Adrenal gland (tissue), 5 donors: ENCODE data around the gene STRADB.

ENCODE experiments used
- POLR2A ChIP-seq, 2 donors: fragments of 450-650 bp; IDR thresholded peaks; one replicate each; pipeline ENCODE4 v1.6.1; 2017; ENCODE audit warnings: antibody characterized with exemption in 2 of 2, mild to moderate bottlenecking in 2 of 2, moderate library complexity in 1 of 2
- TF ChIP-seq, protein P1 (sequence below), 6 experiments: fragments of 450-650 bp in 4 of 6; fragments of 200-600 bp in 2 of 6; sonication (generic) in 1 of 6; IDR thresholded peaks; 1 replicate in 5 of 6; 2 replicates in 1 of 6; pipeline versions ENCODE4 v1.5.1 to v1.8.0; 2016 to 2021; ENCODE audit warnings: antibody characterized with exemption in 6 of 6, mild to moderate bottlenecking in 2 of 6, moderate library complexity in 1 of 6
- donor health status: DM: no; HTN: no; CAD: no.

DNA sequence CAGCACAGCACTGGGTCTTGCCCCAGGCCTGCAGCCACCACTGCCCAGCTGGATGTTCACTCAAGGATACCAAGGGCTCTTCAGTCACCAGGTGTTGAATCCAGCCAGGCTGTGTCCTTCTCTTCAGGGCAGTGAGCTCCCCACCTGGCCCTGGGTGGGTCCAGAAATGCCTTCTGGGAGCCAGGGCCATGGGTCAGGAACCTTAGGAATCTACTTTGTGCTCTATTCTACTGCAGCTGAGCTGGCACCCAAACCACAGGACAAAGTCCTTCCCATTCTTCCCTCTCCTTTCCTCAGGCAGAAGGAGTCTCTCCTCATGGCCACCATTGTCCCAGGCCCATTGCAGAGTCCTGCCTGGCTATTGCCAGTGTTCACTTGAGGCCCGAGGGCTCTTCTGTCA is 13.0 kb downstream of the STRADB start:
- TF ChIP-seq, protein P1, sequence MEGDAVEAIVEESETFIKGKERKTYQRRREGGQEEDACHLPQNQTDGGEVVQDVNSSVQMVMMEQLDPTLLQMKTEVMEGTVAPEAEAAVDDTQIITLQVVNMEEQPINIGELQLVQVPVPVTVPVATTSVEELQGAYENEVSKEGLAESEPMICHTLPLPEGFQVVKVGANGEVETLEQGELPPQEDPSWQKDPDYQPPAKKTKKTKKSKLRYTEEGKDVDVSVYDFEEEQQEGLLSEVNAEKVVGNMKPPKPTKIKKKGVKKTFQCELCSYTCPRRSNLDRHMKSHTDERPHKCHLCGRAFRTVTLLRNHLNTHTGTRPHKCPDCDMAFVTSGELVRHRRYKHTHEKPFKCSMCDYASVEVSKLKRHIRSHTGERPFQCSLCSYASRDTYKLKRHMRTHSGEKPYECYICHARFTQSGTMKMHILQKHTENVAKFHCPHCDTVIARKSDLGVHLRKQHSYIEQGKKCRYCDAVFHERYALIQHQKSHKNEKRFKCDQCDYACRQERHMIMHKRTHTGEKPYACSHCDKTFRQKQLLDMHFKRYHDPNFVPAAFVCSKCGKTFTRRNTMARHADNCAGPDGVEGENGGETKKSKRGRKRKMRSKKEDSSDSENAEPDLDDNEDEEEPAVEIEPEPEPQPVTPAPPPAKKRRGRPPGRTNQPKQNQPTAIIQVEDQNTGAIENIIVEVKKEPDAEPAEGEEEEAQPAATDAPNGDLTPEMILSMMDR (IDR thresholded peaks at IDR 0.05) = no peak
- TF ChIP-seq POLR2A (IDR thresholded peaks at IDR 0.05) = no peak
